Activated CD4-positive, alpha-beta T cell treated with anti-CD3 and anti-CD28 coated beads, Interleukin-2, Interleukin-6, amounts not matched to agents 100 ng/mL and 50 ng/mL, durations not matched to agents 16 hours and 8 hours (primary cell): ENCODE results near the gene VEGFA.

Experiments
- DNase-seq: peaks from one replicate; pipeline ENCODE4 v3.0.0-alpha.2; 2020

VEGFA gene

DNA sequence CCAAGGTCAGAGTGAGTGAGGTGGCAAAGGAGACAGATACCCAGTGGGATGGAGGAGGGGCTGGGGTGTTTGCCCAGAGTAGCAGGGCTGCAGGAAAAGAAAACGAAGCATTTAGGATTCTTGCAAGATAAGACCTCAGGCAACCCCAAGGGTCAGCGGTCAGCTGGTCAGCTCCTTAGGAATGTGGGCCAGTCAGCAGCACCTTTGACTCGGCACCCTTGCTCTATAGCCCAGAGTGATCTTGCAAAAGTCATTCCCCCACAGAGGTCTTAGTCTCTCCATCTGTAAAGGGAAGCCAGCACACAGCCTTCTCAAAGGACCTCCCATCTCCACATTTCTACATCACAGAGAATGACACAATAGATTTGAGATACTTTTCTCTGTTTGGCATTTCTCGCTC is 56.7 kb downstream of the VEGFA start:
- DNase-seq, result no peak

DNA sequence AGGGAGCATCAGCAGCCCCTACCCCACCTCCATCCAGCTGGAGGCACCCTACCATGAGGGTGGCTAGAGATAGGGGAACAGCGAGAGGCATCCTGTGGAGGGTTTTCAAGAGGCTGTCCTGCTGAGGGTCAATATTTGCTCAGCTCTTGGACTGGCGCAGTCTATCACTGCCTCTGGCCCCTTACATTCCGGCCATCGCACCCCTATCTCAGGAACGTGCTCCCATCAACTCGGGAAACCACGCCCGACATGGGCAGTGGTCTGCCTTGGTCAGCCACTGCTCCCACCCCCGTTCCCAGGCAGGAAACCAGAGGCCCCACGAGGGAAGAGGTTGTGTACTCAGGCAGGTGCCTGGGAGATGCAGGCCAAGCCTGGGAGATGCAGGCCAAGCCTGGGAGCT is 57.9 kb downstream of the VEGFA start:
- no peak for DNase-seq

DNA sequence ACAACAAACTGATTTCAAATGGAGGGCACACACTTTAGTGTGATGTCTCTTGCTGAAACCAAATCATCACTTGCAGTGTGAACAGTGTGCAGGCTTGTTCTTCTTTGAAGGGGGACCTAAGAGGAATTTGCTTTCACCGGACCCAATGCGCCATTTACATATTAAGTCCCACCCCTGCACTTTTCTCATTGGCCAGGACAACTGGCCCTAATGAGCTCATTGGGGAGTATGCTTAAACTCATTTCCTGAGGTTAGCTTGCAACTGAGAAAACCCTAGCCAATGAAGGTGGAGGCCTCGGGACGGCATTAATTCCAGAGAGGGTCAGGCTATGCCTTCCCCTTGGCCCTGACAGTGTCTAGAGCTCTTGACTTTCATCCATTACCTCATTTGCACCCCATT is 58.7 kb downstream of the VEGFA start:
- DNase-seq, result no peak

DNA sequence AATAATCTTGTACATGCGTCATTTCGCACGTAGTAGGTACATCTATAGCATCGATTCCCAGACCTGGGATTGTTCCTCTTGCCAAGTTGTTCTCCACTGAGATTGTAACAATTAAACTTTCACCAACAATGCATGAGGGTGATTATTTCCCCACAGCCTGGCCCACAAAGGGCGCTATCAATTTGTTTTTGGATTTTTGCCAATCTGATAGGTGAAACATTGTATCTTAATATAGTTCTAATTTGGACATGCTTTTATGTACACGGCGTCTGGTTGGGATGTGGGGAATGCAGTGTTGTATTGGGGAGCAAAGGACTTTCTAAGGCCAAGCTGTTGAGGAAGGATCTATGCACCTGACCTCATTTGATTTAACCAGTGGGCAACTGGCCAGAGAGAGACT is 59.5 kb downstream of the VEGFA start:
- no peak for DNase-seq

DNA sequence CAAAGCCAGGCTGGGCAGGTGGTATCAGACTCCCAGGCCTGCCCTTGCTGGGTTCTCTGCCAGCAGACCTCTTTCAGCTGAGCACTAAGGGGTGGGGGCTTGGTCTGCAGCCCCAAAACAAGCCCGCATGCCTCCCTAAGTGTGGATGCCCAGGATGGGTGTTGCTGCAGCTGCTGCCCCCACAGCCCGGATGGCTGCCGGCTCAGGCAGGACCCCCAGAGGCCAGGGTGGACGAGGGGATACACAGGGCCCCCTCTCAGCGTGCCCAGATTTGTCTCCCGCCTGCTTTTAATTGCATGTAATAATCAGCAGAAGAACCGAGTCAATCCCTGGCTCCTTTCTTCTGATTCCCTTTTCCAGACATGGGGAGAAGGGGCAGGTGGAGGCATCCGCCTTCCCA is 60.8 kb downstream of the VEGFA start:
- DNase-seq, result no peak

DNA sequence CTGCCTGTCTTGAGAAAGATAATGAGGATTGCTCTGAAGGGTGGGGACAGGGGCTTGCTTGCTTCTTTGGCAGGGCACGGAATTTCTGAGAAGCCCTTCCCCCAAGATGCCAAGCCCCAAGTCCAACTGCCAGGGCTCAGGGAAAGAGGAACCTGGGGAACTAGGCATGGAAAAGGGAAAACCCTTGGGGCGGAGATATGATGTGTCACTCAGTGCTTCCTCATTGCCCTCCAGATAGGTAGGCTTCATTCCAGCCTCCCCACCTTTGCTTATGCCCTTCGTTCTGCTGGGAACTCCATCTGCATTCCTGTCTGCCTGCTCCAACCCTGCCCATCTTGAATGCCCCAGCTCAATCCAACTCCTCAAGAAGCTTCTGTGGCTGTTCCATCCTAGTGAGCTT is 61.2 kb downstream of the VEGFA start:
- no peak for DNase-seq

DNA sequence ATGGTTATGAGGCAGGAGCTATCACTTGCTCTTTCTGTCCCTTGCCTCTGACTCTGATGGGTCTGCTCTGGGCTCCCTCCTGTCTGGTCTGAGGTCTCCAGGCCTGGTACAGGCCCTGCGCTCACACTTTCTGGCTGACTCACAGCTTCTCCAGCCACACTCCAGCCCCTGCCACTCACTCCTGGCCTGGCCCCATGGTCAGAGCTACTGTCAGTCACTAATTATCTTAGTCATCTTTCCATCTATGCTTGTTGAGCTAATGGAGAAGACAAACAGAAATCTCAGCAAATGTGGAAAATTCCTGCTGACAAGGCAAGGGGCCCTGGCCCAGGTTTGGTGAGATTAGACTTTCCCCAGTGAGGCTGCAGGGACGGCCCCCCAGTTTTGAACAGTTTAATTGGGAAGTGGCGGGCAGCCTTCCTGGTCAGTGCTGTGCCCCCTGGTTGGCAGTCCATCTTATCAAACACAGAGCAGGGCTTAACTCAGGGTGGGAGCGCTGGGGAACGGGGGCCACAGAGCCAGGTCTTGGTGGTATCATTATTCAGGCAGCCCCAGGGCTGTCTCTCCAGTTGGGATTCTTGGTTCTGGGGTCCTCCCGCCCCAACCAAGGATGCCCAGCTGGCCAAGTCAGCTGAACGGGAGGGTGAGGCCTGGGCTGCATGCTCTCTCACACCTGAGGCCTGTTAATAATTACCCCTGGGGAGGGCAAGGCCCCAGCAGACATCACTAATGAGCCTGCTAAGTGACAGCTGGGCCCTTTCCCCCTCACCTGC is 63.4 kb downstream of the VEGFA start:
- no peak for DNase-seq

DNA sequence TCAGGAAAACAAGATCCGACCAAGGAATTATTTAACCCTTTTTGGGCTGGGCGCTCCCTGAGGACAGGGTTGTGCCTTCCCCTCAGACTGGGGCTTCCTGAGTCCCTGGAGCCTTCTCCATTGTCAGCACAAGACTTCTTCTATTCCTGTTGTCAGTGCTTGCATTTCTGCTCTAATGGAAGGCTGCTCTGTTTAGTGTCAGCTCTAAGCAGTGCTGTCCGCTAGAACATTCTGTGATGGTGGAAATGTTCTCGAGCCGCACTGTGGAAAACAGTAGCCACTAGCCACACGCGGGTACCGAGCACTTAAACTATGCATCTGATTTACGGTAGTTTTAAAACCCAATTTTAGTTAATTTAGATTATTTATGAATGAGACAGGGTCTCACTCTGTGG is 64.0 kb downstream of the VEGFA start:
- no peak for DNase-seq

DNA sequence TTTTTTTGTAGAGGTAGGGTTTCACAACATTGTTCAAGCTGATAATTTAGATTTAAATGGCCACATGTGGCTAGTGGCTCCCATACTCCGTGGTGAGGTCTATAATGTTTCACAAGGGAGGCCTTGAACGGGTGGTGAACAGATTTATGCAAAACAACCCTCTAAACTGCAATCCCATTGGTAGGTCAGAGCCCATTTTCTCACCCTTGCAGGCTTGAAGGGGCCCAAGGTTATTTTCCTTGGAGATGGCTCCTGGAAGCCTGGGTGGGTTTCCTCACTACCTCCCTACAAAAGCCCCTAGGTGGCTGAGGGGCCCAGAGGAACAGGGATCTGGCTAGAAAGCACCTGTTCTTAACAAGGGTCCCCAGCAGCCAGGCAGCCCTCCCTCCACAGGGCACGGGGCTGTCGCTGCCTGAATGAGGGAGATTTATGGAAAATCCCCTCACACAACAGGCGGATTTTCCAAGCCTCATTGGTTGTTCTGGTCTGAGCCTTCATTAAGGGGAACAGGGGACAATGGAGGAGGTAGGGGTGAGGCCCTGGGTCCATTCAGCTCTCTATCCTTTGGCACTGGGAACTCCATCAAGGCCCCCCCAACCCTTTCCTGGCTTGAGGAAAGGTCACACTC is 64.6 kb downstream of the VEGFA start:
- no peak for DNase-seq

DNA sequence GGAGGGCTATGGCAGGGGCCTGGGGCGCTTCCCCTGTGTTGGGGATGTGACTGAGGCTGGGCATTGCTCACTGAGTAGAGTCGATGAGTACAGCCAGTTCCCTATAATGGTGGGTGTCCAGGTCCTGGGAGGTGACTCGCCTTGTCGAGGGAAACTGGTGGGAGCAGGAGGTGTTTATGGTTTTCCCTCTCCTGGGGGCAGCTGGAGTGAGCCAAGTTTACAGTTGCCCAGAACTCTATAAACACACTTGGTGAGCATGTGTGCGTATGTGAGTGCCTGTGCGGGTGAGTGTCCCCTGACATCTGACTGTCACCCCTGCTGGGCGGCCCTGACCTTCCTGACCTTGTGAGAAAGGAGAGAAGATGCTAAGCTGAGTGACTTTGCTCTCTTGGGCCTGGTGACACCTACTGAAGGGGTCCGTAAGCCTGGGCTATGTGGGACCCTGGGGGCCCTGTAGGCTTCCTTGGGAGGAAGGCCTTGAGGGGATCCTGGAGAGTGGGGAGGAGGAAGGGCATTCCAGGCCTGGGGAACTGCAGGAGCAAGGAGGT is 65.9 kb downstream of the VEGFA start:
- DNase-seq, result no peak
